Superior temporal gyrus (tissue), 1 donor: Measurements from ENCODE around the gene ANKRD63.

Experiments used
- DNase-seq: peaks from one replicate; pipeline ENCODE4 v3.0.0-alpha.2; 2016; ENCODE audit errors: extremely low spot score

Gene ANKRD63

GRCh38 chr15:40295877-40296560 is 13.2 kb upstream of the ANKRD63 start:
- DNase-seq: no peak

GRCh38 chr15:40295297-40295696 is 12.4 kb upstream of the ANKRD63 start:
- no peak for DNase-seq

GRCh38 chr15:40293905-40294895 is 11.3 kb upstream of the ANKRD63 start:
- DNase-seq: no peak

- no peak for DNase-seq
Measured at GRCh38 chr15:40293006-40293405, 10.1 kb upstream of the ANKRD63 start.

- no peak for DNase-seq
Measured at GRCh38 chr15:40292246-40292645, 9.4 kb upstream of the ANKRD63 start.

- DNase-seq: no peak
Measured at GRCh38 chr15:40290918-40291574, 8.2 kb upstream of the ANKRD63 start.

- DNase-seq: no peak
Measured at GRCh38 chr15:40290545-40290917, 7.7 kb upstream of the ANKRD63 start.

GRCh38 chr15:40289140-40289775 is 6.4 kb upstream of the ANKRD63 start:
- DNase-seq: no peak

GRCh38 chr15:40287968-40288367 is 5.1 kb upstream of the ANKRD63 start:
- no peak for DNase-seq

GRCh38 chr15:40287505-40287904 is 4.6 kb upstream of the ANKRD63 start:
- no peak for DNase-seq

GRCh38 chr15:40286794-40287193 is 3.9 kb upstream of the ANKRD63 start:
- DNase-seq: no peak

GRCh38 chr15:40286061-40286532 is 3.2 kb upstream of the ANKRD63 start:
- DNase-seq: no peak

GRCh38 chr15:40285554-40286011 is 2.7 kb upstream of the ANKRD63 start:
- DNase-seq: no peak

- no peak for DNase-seq
Measured at GRCh38 chr15:40285151-40285550, 2.3 kb upstream of the ANKRD63 start.

- no peak for DNase-seq
Measured at GRCh38 chr15:40283615-40284300, 894 bp upstream of the ANKRD63 start.

GRCh38 chr15:40282147-40282868 is 556 bp downstream of the ANKRD63 start:
- DNase-seq: no peak

- no peak for DNase-seq
Measured at GRCh38 chr15:40281801-40282146, 1.1 kb downstream of the ANKRD63 start.

GRCh38 chr15:40281057-40281800 is 1.6 kb downstream of the ANKRD63 start:
- no peak for DNase-seq

- DNase-seq: no peak
Measured at GRCh38 chr15:40280260-40281056, 2.4 kb downstream of the ANKRD63 start.
